Activated CD4-positive, alpha-beta T cell treated with anti-CD3 and anti-CD28 coated beads, Interleukin-2, amount 10 ng/mL, durations not matched to agents 24 days and 14 days (primary cell): ENCODE measurements around the gene CDS1. TPM values are rescaled to one million over a fixed set of nuclear protein-coding genes. Genes with fewer than 3 reads are reported as not detected.
A peak's percentile ranks its signal among the peaks of the same experiment; 100 is the strongest.
"Not testable (repeated sequence)": the region's sequence is repeated elsewhere in the genome, so short reads cannot be mapped to it uniquely, and the experiment has no call there.

Experiments
- DNase-seq: peaks from one replicate; pipeline ENCODE4 v3.0.0; 2022
- H3K27ac Mint-ChIP-seq: one replicate; pipeline ENCODE4 v1.8.0; 2022; ENCODE audit warnings: mild to moderate bottlenecking, mixed read lengths
- H3K27me3 Mint-ChIP-seq: one replicate; pipeline ENCODE4 v1.8.0; 2022; ENCODE audit warnings: mixed read lengths
- H3K36me3 Mint-ChIP-seq: one replicate; pipeline ENCODE4 v1.8.0; 2022; ENCODE audit warnings: low read depth, mild to moderate bottlenecking, mixed read lengths
- H3K4me1 Mint-ChIP-seq: one replicate; pipeline ENCODE4 v1.8.0; 2021; ENCODE audit warnings: mixed read lengths
- H3K4me3 Mint-ChIP-seq: one replicate; pipeline ENCODE4 v1.8.0; 2022; ENCODE audit warnings: mild to moderate bottlenecking, moderate library complexity, mixed read lengths
- H3K9me3 Mint-ChIP-seq: one replicate; pipeline ENCODE4 v1.8.0; 2021; ENCODE audit warnings: mixed read lengths
- intact Hi-C: fragments of 100-400 bp; cut with micrococcal nuclease; formaldehyde crosslinking; loops from one replicate; pipeline ENCODE4 v1.15.1; 2023
- total RNA-seq: library from RNA; stranded (reverse); gene quantifications from 2 replicates; pipeline ENCODE4 v1.2.3, GENCODE V29; 2022

CDS1 gene
- total RNA-seq, 1 donor from 2014 or later = not detected

DNA sequence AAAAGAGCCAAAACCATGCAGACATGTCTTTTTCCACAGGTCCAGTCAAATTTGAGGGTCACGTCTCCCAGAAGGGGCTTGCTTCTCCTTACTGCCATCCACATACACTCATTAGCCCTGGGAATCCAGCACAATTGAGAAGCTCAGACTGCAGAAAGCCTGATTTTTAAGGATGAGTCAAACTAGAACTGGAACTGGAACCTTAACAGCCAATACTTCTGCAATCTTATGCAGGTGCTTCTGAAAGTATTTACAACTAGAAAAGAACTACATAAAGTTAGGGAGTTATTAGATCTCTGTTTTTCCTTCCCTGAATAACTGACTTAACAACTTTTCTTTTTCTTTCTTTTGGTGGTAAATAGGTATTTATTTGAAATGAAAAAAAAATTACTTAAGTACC, 86.3 kb downstream of the CDS1 start:
- H3K9me3 Mint-ChIP-seq = no peaks in the 10 kb centered on the region
- H3K4me3 Mint-ChIP-seq = no peak overlapping the region
- intact Hi-C loops = no loop called here
- no peak overlapping the region for H3K27ac Mint-ChIP-seq
- H3K36me3 Mint-ChIP-seq = no peaks in the 10 kb centered on the region
- no peak for DNase-seq
- peaks cover 8% of the 10 kb centered on the region for H3K27me3 Mint-ChIP-seq
- no peaks in the 10 kb centered on the region for H3K4me1 Mint-ChIP-seq

DNA sequence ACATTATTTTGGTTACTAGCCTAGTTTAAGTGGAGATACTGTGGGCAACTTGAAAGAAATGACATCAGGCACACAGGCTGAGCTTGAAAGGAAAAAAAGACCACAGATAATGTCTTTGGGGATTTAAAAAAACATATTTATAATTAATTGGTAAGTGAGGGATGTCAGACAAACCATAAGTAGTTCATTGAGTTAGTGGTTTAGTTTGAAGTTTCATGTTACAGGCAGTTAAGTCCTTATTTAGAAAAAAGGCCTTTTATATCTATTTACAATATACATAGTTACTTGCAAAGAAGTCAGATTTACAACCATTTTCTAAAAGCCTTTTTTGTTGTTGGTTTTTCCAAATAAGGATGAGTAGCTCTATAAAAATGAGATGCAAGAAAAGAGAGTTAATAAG, 89.2 kb downstream of the CDS1 start:
- DNase-seq = no peak
- intact Hi-C loops = no loop called here
- H3K27me3 Mint-ChIP-seq = peaks cover 5% of the 10 kb centered on the region

DNA sequence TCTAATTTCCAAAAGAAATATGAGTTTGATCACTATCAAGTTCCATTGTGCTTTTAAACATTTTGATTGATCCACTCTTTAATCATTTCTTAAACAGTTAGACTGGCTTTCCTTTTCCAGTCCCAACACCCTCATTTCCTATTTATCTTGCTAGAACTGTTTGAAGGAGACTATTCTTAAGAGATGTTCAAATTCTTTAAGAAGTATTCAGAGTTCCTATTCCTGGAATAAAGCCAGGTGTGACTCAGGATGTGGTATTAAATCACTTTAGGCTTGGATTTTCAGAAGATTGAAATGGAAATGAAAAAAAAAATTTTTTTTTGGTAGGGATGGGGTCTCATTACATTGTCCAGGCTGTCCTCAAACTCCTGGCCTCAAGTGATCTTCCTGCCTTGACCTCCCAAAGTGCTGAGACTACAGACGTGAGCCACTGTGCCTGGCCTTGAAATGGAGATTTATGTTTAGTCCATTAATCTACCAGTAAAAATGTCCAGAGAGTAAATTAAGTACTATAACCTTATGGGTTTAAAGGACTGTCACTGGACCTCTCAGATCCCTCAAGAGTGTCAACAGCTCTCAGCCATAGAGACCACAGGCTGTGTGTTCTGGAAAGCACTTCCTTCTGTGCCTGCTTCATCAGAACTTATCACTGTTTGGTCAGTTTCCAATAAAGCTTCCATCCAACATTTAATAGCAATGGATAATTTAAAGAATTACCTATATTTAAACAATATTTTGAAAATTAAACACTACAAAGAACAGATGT, 90.7 kb downstream of the CDS1 start:
- Mint-ChIP-seq H3K36me3 (no peaks in the 10 kb centered on the region), H3K27ac (no peak overlapping the region), H3K27me3 (peaks cover 5% of the 10 kb centered on the region), H3K9me3 (no peaks in the 10 kb centered on the region), H3K4me3 (no peak overlapping the region), H3K4me1 (no peaks in the 10 kb centered on the region)
- no peak for DNase-seq
- intact Hi-C loops = no loop called here

More for the DNA sequence above, 89.2 kb downstream of the CDS1 start:
- H3K9me3 Mint-ChIP-seq = no peaks in the 10 kb centered on the region
- no peaks in the 10 kb centered on the region for H3K4me1 Mint-ChIP-seq
- H3K27ac Mint-ChIP-seq = no peak overlapping the region
- H3K4me3 Mint-ChIP-seq = no peak overlapping the region
- no peaks in the 10 kb centered on the region for H3K36me3 Mint-ChIP-seq

DNA sequence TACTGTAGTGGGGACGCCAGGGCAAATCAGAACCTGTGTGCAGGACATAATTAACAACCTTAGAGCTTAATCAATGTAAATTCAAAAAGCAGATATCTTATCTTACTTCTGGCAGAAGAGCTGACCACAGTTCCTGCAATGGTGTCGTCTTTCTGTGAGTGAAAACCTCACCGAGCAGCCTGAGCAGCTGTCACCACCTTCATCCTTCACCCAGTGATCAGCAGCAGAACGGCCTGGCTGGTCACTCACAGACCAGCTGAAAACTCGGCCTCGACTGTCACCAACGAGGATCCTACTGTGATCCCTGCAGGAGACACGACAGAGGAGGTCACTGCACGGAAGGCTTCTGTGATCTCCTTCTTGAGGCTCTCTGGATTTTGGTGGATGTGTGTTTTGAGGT, 94.2 kb downstream of the CDS1 start:
- H3K27me3 Mint-ChIP-seq = peaks cover 1% of the 10 kb centered on the region
- no peaks in the 10 kb centered on the region for H3K36me3 Mint-ChIP-seq
- intact Hi-C loops = no loop called here
- no peak overlapping the region for H3K27ac Mint-ChIP-seq
- H3K4me1 Mint-ChIP-seq = peaks cover 12% of the 10 kb centered on the region
- no peak for DNase-seq
- H3K9me3 Mint-ChIP-seq = no peaks in the 10 kb centered on the region
- H3K4me3 Mint-ChIP-seq = no peak overlapping the region

DNA sequence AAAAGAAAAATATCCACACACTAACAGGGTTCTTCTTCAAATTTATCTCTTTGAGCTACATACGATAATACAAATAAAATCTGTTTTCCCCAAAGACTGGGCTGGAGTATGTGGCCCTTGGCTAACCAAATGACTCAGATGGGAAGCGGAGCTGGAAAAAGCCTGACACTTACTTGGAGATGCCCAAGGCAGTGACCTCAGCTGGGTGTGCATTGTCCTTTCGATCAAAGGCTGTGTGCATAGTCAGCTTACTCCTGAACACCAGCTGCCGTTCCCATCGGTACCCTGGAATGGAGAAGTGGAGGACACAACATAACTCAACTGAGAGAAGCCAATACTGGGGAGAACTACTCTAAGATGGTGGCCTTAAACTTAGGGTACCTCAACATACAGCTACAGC, 95.1 kb downstream of the CDS1 start:
- DNase-seq = no peak
- H3K4me1 Mint-ChIP-seq = peaks cover 12% of the 10 kb centered on the region
- no peak overlapping the region for H3K4me3 Mint-ChIP-seq
- H3K9me3 Mint-ChIP-seq = no peaks in the 10 kb centered on the region
- intact Hi-C loops = no loop called here
- no peaks in the 10 kb centered on the region for H3K36me3 Mint-ChIP-seq
- no peaks in the 10 kb centered on the region for H3K27me3 Mint-ChIP-seq
- no peak overlapping the region for H3K27ac Mint-ChIP-seq

DNA sequence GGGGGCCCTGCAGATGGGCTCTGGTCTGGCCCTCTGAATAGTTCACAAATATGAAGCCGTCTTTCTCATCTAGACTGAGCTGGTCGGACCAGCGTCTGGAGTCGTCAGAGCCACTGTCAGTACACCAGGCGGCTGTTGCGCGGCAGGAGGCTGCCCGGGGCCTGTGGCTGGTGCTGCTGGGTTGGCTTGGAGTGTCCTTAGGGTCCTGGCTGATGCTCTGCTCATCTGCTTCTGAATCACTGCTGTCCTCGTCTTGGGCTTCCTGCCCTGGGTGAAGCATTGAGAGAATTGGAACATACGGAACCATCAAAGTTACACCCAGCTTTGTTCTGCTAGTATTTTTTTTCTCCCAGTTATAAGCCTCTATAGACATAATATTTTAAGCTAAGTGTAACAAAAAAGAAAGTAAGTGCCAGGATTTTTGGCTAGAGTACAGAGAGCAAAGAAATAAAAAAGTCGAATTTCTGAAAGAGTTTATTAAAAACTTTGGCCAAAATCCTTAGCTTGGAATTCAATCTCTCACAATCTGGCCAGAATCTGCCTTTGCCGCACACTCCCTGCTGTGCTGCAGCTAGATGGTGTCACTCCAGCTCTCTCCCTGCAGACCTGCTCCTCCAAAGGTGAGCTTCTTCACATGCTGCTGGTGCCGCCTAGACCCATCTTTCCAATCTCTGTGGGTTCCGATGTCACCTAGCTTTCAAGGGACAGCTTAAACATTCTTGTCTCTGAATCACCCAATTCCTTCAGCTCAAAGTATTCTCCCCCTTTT, 96.2 kb downstream of the CDS1 start:
- no peak for DNase-seq
- Mint-ChIP-seq H3K4me3 (no peak overlapping the region), H3K27ac (no peak overlapping the region), H3K9me3 (no peaks in the 10 kb centered on the region), H3K36me3 (no peaks in the 10 kb centered on the region), H3K27me3 (no peaks in the 10 kb centered on the region), H3K4me1 (peaks cover 16% of the 10 kb centered on the region)
- intact Hi-C loops = no loop called here

DNA sequence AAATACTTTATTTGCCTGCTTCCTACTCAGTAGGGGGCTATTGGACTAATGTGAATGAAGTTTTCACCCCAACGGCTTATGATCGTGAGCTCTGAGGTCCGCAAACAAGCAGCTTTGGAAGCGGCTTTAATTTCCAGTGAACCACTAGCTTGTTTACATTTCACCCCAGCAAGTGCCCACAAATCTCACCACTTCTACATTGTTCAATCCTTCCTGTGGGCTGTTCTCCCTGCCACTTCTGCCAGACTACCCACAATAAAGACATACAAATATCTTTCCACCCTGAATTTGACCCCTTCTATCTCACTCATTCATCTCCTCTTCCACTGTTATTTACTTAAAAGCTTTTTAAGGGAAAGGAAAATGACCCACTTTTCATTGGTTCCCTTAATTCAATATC, 98.0 kb downstream of the CDS1 start:
- no peaks in the 10 kb centered on the region for H3K27me3 Mint-ChIP-seq
- intact Hi-C loops = no loop called here
- no peaks in the 10 kb centered on the region for H3K36me3 Mint-ChIP-seq
- DNase-seq = no peak
- H3K4me3 Mint-ChIP-seq = peak overlapping the region; percentile 49
- H3K9me3 Mint-ChIP-seq = no peaks in the 10 kb centered on the region
- H3K4me1 Mint-ChIP-seq = peaks cover 24% of the 10 kb centered on the region
- H3K27ac Mint-ChIP-seq = no peak overlapping the region

DNA sequence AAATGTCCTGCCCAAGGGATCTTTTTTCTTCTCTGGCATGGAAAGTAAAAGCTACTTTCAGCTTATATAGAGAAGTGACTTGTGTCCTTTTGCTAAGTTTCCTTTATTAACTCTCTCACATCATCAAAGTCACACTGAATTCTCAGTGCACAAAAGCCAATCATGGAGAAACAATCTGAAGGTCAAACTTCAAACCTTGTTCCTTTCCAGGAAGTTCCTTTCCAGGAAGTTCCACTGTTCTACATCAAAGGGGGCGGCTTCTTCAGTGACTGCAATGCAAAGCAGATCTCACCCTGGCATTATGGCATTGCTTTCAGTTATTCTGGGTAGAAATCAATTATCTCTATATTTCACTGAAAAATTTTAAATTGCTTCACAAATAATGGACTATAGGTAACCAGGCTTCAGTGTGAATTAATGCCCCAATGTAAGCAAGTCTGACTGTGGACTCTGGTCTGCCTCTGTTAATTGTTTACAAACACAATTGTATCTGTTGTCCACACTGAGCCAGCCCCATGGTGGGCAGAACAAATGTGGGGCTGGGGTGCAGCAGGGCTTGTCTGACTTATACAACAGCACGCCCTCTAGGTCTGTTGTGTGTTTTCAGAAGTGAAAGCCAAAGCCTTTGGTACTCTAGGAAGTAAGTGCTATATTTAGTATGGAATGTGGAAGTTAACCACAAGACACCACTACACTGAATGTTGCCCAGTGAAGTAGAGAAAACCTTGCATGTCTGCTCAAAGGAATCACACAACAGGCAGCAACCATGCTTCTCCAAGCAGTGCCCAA, 98.8 kb downstream of the CDS1 start:
- Mint-ChIP-seq H3K36me3 (no peaks in the 10 kb centered on the region), H3K4me1 (peaks cover 24% of the 10 kb centered on the region), H3K27ac (peak overlapping the region; percentile 41), H3K4me3 (peak overlapping the region; percentile 49), H3K9me3 (no peaks in the 10 kb centered on the region), H3K27me3 (no peaks in the 10 kb centered on the region)
- intact Hi-C loops = no loop called here
- DNase-seq = peak; percentile 62

DNA sequence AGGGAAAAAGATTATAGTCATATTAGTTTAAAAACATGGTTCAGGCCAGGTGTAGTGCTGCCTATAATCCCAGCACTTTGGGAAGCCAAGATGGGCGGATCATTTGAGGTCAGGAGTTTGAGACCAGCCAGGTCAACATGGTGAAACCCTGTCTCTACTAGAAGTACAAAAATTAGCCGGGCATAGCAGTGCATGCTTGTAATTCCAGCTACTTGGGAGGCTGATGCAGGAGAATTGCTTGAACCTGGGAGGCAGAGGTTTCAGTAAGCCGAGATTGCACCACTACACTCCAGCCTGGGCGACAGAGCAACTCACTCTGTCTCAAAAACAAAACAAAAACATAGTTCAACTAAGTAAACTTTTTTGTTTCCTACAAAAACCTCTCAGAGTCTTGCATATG, 99.7 kb downstream of the CDS1 start:
- H3K4me3 Mint-ChIP-seq, H3K9me3 Mint-ChIP-seq, H3K36me3 Mint-ChIP-seq, DNase-seq, intact Hi-C loops, H3K27ac Mint-ChIP-seq, H3K27me3 Mint-ChIP-seq: not testable (repeated sequence)
- peaks cover 24% of the 10 kb centered on the region for H3K4me1 Mint-ChIP-seq

DNA sequence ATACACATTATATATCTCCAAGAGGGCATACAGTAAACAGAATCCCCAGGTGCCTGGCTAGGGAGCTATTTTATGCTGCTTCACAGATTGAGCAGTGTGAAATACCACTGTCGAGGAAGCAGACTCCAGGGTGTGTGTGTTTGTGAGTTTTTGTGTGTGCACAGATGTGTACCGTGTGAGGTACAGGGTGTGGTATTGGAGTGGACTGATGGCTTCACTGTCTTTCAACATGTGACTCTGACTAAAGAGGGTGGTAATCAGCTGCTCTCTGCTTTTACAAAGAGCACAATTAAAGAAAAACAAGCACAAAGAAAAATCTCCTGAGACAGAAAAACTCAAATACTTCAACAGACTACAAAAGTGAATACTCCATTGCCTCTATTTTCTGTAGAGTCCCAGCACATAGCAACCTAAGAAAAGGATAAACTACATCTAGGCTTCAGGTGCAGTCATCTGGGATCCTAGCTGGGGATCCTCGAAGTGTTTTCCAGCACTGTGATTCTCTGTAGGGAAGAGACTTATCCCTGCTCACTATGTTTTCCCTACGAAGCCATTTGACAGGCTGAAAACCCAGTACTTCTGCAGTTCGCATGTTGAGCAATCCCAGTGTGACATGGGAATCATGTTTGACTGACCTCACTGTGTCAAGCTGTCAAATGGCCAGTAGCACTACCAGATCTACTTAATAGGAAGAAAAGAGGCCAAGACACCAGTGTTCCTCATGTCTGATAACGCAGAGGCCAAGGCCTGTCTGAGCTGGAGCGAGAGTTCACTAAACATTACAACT, 100.3 kb downstream of the CDS1 start:
- no peaks in the 10 kb centered on the region for H3K9me3 Mint-ChIP-seq
- intact Hi-C loops = no loop called here

DNA sequence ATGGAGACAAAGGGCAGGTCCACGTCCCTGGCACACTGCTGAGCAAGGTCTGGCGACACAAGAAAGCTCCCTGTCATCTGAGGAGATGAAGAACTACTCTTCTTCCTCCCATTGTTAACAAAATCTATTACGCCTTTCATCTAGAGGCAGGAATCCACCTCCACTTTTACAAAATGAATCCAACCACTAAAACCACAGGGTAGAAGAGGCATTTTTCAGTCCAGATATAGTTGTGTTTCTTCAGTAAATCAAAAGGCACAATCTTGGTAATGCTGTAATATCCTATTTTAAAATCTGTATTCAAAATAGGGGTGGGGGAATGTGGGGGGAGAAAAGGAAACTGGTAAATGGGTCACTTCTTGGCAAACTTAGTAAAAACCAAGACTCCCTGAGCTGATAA, 101.4 kb downstream of the CDS1 start:
- H3K27me3 Mint-ChIP-seq = no peaks in the 10 kb centered on the region
- H3K27ac Mint-ChIP-seq = no peak overlapping the region
- no peak for DNase-seq
- H3K4me3 Mint-ChIP-seq = no peak overlapping the region
- H3K4me1 Mint-ChIP-seq = peaks cover 24% of the 10 kb centered on the region
- intact Hi-C loops = no loop called here
- H3K36me3 Mint-ChIP-seq = no peaks in the 10 kb centered on the region
- no peaks in the 10 kb centered on the region for H3K9me3 Mint-ChIP-seq

More for the DNA sequence above, 100.3 kb downstream of the CDS1 start:
- Mint-ChIP-seq H3K4me3 (no peak overlapping the region), H3K4me1 (peaks cover 24% of the 10 kb centered on the region), H3K27me3 (no peaks in the 10 kb centered on the region), H3K36me3 (no peaks in the 10 kb centered on the region), H3K27ac (no peak overlapping the region)
- no peak for DNase-seq

DNA sequence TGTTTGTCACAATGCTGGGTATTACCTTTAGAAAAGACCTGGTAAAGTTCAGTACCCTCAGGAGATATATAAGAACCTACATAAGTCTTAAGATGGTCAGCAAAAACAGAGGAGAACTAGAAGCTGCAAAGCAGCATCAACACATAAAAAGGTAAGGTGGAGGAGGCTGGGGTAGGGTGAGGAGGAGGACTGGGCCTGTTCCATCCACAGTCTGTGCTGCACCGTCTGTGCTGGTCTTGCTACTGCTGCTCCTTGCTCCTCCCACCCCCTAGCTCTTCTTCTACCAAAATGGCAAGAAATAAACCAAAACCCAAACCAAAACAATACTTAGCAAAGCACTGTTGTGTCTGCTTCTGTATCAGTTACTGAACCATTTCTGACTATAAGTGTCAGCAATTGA, 102.2 kb downstream of the CDS1 start:
- intact Hi-C loops = no loop called here

DNA sequence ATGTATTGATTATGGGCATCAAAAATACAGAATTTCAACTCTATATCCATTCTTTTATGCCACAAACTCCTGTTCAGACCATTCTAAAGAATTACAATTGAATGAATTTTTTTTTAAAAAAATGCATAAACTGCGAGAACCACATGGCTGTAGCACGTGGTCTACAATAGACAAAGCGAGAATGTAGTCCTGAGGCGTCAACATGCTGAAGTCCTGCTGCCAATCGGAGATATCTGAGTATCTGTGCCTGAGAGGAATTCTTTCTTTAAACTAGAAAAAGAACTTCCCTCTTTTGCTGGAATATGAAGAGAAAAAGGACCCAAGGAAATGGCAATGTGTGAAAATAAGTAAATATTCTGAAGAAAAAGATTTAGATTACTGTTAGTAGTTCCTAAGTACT, 105.7 kb downstream of the CDS1 start:
- no peaks in the 10 kb centered on the region for H3K9me3 Mint-ChIP-seq
- no peak overlapping the region for H3K27ac Mint-ChIP-seq
- no peaks in the 10 kb centered on the region for H3K36me3 Mint-ChIP-seq
- H3K27me3 Mint-ChIP-seq = no peaks in the 10 kb centered on the region
- H3K4me3 Mint-ChIP-seq = no peak overlapping the region
- intact Hi-C loops = no loop called here
- peaks cover 20% of the 10 kb centered on the region for H3K4me1 Mint-ChIP-seq
- DNase-seq = no peak

More for the DNA sequence above, 102.2 kb downstream of the CDS1 start:
- no peaks in the 10 kb centered on the region for H3K36me3 Mint-ChIP-seq
- H3K4me3 Mint-ChIP-seq = no peak overlapping the region
- no peaks in the 10 kb centered on the region for H3K9me3 Mint-ChIP-seq
- peaks cover 24% of the 10 kb centered on the region for H3K4me1 Mint-ChIP-seq
- no peak for DNase-seq
- H3K27me3 Mint-ChIP-seq = no peaks in the 10 kb centered on the region
- H3K27ac Mint-ChIP-seq = no peak overlapping the region
